WTC11 (cell line): ENCODE data around the gene RPRD1B. TPM values are rescaled to one million over a fixed set of nuclear protein-coding genes. Genes with fewer than 3 reads are reported as not detected.

Source experiments
- ATAC-seq: fragments of 200-7000 bp; cut with Tn5 transposase; 2 replicates; pipeline ENCODE4 v1.10.0; 2021; ENCODE audit warnings: mild to moderate bottlenecking, moderate library complexity
- CTCF ChIA-PET: fragments of 300-600 bp; sonication (Branson Sonifier 250); formaldehyde crosslinking; loops from one replicate; lab custom pipeline; 2021; ENCODE audit warnings: antibody characterized with exemption; lab: Charles Lee
- POLR2A ChIA-PET: fragments of 350-600 bp; sonication (Branson Sonifier 250); formaldehyde crosslinking; loops from one replicate; lab custom pipeline; 2021; ENCODE audit warnings: antibody characterized with exemption; lab: Charles Lee
- DNase-seq: peaks from one replicate; pipeline ENCODE4 v3.0.0; 2021; ENCODE audit warnings: low spot score
- H3K27ac Mint-ChIP-seq: 2 replicates; pipeline ENCODE4 v1.8.0; 2021; ENCODE audit warnings: mixed read lengths
- H3K27me3 Mint-ChIP-seq: 2 replicates; pipeline ENCODE4 v1.8.0; 2021; ENCODE audit warnings: low read depth, mild to moderate bottlenecking, moderate library complexity, mixed read lengths
- H3K36me3 Mint-ChIP-seq: 2 replicates; pipeline ENCODE4 v1.8.0; 2021; ENCODE audit warnings: mixed read lengths
- H3K4me1 Mint-ChIP-seq: 2 replicates; pipeline ENCODE4 v1.8.0; 2022; ENCODE audit warnings: mixed read lengths
- H3K4me3 Mint-ChIP-seq: 2 replicates; pipeline ENCODE4 v1.8.0; 2021; ENCODE audit warnings: mild to moderate bottlenecking, moderate library complexity, mixed read lengths
- H3K9me3 Mint-ChIP-seq: 2 replicates; pipeline ENCODE4 v1.8.0; 2021; ENCODE audit warnings: mixed read lengths
- ARID4B ChIP-seq: sonication (generic); formaldehyde crosslinking; IDR thresholded peaks from 2 replicates; pipeline ENCODE4 v1.8.0; 2023; ENCODE audit warnings: missing genetic modification reagents, mild to moderate bottlenecking, borderline replicate concordance
- ATF1 ChIP-seq: sonication (generic); formaldehyde crosslinking; IDR thresholded peaks from 2 replicates; pipeline ENCODE4 v1.8.1; 2023; ENCODE audit warnings: mild to moderate bottlenecking, moderate library complexity, missing genetic modification reagents
- ATF6 ChIP-seq: sonication (generic); formaldehyde crosslinking; IDR thresholded peaks from 2 replicates; pipeline ENCODE4 v1.8.1; 2023; ENCODE audit warnings: mild to moderate bottlenecking, missing genetic modification reagents
- CREM ChIP-seq: sonication (generic); formaldehyde crosslinking; IDR thresholded peaks from 2 replicates; pipeline ENCODE4 v1.8.1; 2022; ENCODE audit warnings: mild to moderate bottlenecking, missing genetic modification reagents, moderate library complexity
- EMX1 ChIP-seq: fragments of 250-450 bp; sonication (Bioruptor Pico); IDR thresholded peaks from 2 replicates; pipeline ENCODE4 v1.8.0; 2021; ENCODE audit warnings: mild to moderate bottlenecking
- ESRRA ChIP-seq: sonication (generic); formaldehyde crosslinking; IDR thresholded peaks from 2 replicates; pipeline ENCODE4 v1.8.1; 2022; ENCODE audit warnings: mild to moderate bottlenecking, missing genetic modification reagents, borderline replicate concordance
- FOXJ3 ChIP-seq: sonication (generic); formaldehyde crosslinking; IDR thresholded peaks from 2 replicates; pipeline ENCODE4 v1.9.0; 2021; ENCODE audit warnings: missing genetic modification reagents, mild to moderate bottlenecking, borderline replicate concordance
- GRHL2 ChIP-seq: fragments of 250-450 bp; sonication (Bioruptor Pico); IDR thresholded peaks from 2 replicates; pipeline ENCODE4 v1.8.0; 2022; ENCODE audit warnings: mild to moderate bottlenecking, moderate library complexity; ENCODE audit not compliant: insufficient replicate concordance, severe bottlenecking
- GTF2I ChIP-seq: fragments of 250-450 bp; sonication (Bioruptor Pico); conservative IDR thresholded peaks from 2 replicates; pipeline ENCODE4 v1.4.0; 2021; ENCODE audit warnings: mild to moderate bottlenecking
- JUN ChIP-seq: sonication (generic); formaldehyde crosslinking; IDR thresholded peaks from 2 replicates; pipeline ENCODE4 v1.8.0; 2023; ENCODE audit warnings: mild to moderate bottlenecking, missing genetic modification reagents
- MLX ChIP-seq: sonication (generic); formaldehyde crosslinking; IDR thresholded peaks from 2 replicates; pipeline ENCODE4 v1.8.1; 2023; ENCODE audit warnings: mild to moderate bottlenecking, missing genetic modification reagents, moderate library complexity
- MYBL2 ChIP-seq: sonication (generic); formaldehyde crosslinking; IDR thresholded peaks from 2 replicates; pipeline ENCODE4 v1.8.1; 2023; ENCODE audit warnings: mild to moderate bottlenecking, moderate library complexity, missing genetic modification reagents
- NFATC4 ChIP-seq: fragments of 250-450 bp; sonication (Bioruptor Pico); IDR thresholded peaks from 2 replicates; pipeline ENCODE4 v1.9.0; 2021; ENCODE audit warnings: mild to moderate bottlenecking
- NR3C1 ChIP-seq: sonication (generic); formaldehyde crosslinking; conservative IDR thresholded peaks from 2 replicates; pipeline ENCODE4 v1.8.1; 2023; ENCODE audit warnings: low read depth, mild to moderate bottlenecking, missing genetic modification reagents
- SMAD4 ChIP-seq: sonication (generic); formaldehyde crosslinking; IDR thresholded peaks from 2 replicates; pipeline ENCODE4 v1.8.0; 2022; ENCODE audit warnings: mild to moderate bottlenecking, missing genetic modification reagents
- TCF7 ChIP-seq: sonication (generic); formaldehyde crosslinking; IDR thresholded peaks from 2 replicates; pipeline ENCODE4 v1.8.0; 2022; ENCODE audit warnings: mild to moderate bottlenecking, low read depth, missing genetic modification reagents, moderate library complexity
- TEAD4 ChIP-seq: sonication (generic); formaldehyde crosslinking; IDR thresholded peaks from 2 replicates; pipeline ENCODE4 v1.8.0; 2022; ENCODE audit warnings: mild to moderate bottlenecking, missing genetic modification reagents
- ZBTB43 ChIP-seq: sonication (generic); formaldehyde crosslinking; IDR thresholded peaks from 2 replicates; pipeline ENCODE4 v1.8.1; 2023; ENCODE audit warnings: mild to moderate bottlenecking, missing genetic modification reagents
- ZMAT4 ChIP-seq: fragments of 250-450 bp; sonication (Bioruptor Pico); IDR thresholded peaks from 2 replicates; pipeline ENCODE4 v1.9.0; 2021; ENCODE audit warnings: mild to moderate bottlenecking
- ZNF219 ChIP-seq: sonication (generic); formaldehyde crosslinking; IDR thresholded peaks from 2 replicates; pipeline ENCODE4 v1.8.0; 2023; ENCODE audit warnings: missing genetic modification reagents, mild to moderate bottlenecking, borderline replicate concordance
- ZNF232 ChIP-seq: sonication (generic); formaldehyde crosslinking; IDR thresholded peaks from 2 replicates; pipeline ENCODE4 v1.8.0; 2022; ENCODE audit warnings: mild to moderate bottlenecking, missing genetic modification reagents
- ZNF423 ChIP-seq: fragments of 250-450 bp; sonication (Bioruptor Pico); IDR thresholded peaks from 2 replicates; pipeline ENCODE4 v2.1.2; 2022; ENCODE audit warnings: mild to moderate bottlenecking, moderate library complexity
- total RNA-seq: library from RNA; stranded (reverse); gene quantifications from 3 replicates; pipeline ENCODE4 v1.2.3, GENCODE V29; 2021

RPRD1B gene
- total RNA-seq, 1 experiment from 2014 or later: 21.4 TPM

- no peaks in the 10 kb centered on the region for H3K36me3 Mint-ChIP-seq
- TF ChIP-seq NFATC4 (CRISPR knock-in tag): no peak
- no peak for TF ChIP-seq EMX1
- TF ChIP-seq GRHL2: no peak
- TF ChIP-seq MLX: no peak
- TF ChIP-seq NR3C1: no peak
- no peak for TF ChIP-seq ZNF423 (CRISPR knock-in tag)
- TF ChIP-seq MYBL2 (CRISPR knock-in tag): no peak
- no peak for TF ChIP-seq FOXJ3 (CRISPR knock-in tag)
- no peak for TF ChIP-seq ZBTB43 (CRISPR knock-in tag)
- TF ChIP-seq GTF2I (CRISPR knock-in tag): no peak
- TF ChIP-seq ATF1 (CRISPR knock-in tag): no peak
- TF ChIP-seq ZNF219: no peak
- TF ChIP-seq ZNF232 (CRISPR knock-in tag): no peak
- no peak for TF ChIP-seq ZMAT4
- TF ChIP-seq, all 79 proteins: peak for 0
- DNase-seq: no peak
- Mint-ChIP-seq H3K27ac (no peak overlapping the region), H3K4me3 (no peak overlapping the region), H3K27me3 (no peaks in the 10 kb centered on the region), H3K9me3 (no peaks in the 10 kb centered on the region), H3K4me1 (peaks cover 5% of the 10 kb centered on the region)
- ChIA-PET POLR2A (no interaction called here), CTCF (no interaction called here)
- ATAC-seq: no peak
Measured at GRCh38 chr20:38132156-38132909, 98.8 kb downstream of the RPRD1B start.

- POLR2A ChIA-PET: no interaction called here
- ATAC-seq (no peak), DNase-seq (no peak)
- CTCF ChIA-PET: no interaction called here
- TF ChIP-seq ZMAT4: no peak
- TF ChIP-seq JUN (CRISPR knock-in tag): no peak
- no peak for TF ChIP-seq SMAD4 (CRISPR knock-in tag)
- TF ChIP-seq TCF7 (CRISPR knock-in tag): no peak
- TF ChIP-seq TEAD4 (CRISPR knock-in tag): no peak
- TF ChIP-seq ESRRA (CRISPR knock-in tag): no peak
- TF ChIP-seq ARID4B (CRISPR knock-in tag): no peak
- TF ChIP-seq ATF6 (CRISPR knock-in tag): no peak
- TF ChIP-seq CREM: no peak
- H3K4me1 Mint-ChIP-seq: peaks cover 5% of the 10 kb centered on the region
- no peaks in the 10 kb centered on the region for H3K27me3 Mint-ChIP-seq
- no peaks in the 10 kb centered on the region for H3K36me3 Mint-ChIP-seq
- no peak overlapping the region for H3K27ac Mint-ChIP-seq
- no peaks in the 10 kb centered on the region for H3K9me3 Mint-ChIP-seq
- no peak overlapping the region for H3K4me3 Mint-ChIP-seq
Measured at GRCh38 chr20:38132910-38133501, 99.5 kb downstream of the RPRD1B start.
